ENCODE data around the gene DMD. TPM values are rescaled to one million over a fixed set of nuclear protein-coding genes. Genes with fewer than 3 reads are reported as not detected.

The DMD gene
- total and polyA plus RNA-seq, 2 experiments from 2014 or later: 1.5 to 2.0 TPM

DNA sequence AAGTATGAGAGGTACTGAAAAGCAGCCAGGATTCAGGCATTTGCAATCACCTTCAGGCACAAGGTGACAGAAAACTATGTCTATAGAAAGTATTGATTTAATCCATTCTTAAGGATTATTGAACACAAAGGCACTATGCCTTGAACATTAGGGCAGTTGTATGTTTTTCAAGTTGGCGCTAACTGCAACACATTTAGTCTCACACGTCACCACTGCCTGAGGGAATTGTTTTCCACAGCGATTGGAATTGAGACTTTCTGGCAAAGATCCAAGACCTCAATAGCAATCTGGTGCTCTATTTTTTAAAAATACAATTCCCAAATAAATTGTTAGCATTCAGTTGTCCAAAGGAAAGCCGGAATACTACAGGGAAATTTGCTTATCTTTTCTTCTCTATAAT is 2086.8 kb downstream of the DMD start:
- Histone ChIP-seq H3K27me3 (replicated peaks; ENCODE audit: insufficient read depth) (no peaks in the 10 kb centered on the region), H3K4me1 (ENCODE audit: insufficient read depth) (no peaks in the 10 kb centered on the region), H4K20me1 (ENCODE audit: insufficient read depth) (no peaks in the 10 kb centered on the region), H3K79me2 (ENCODE audit: insufficient read depth) (no peaks in the 10 kb centered on the region), H2AFZ (no peak overlapping the region), H3K9me3 (ENCODE audit: low read depth) (no peaks in the 10 kb centered on the region), H3K4me2 (ENCODE audit: unreplicated experiment) (no peak overlapping the region), H3K27ac (no peak overlapping the region), H3K9me2 (ENCODE audit: insufficient read depth) (no peaks in the 10 kb centered on the region), H3F3A (ENCODE audit: insufficient read depth) (no peaks in the 10 kb centered on the region), H3K9ac (no peak overlapping the region), H3K36me3 (ENCODE audit: low read depth) (no peaks in the 10 kb centered on the region), H3K4me3 (no peak overlapping the region)
- no peak for DNase-seq
- WGBS, 2 experiments (ENCODE audit: low coverage in 1 of 2, low lambda C conversion rate in 2 of 2, missing lambda C conversion rate in 2 of 2): 51 to 65% methylated on average over 4 of the region's 4 CpGs
- in situ Hi-C loops (cut with MboI): no loop called here
- TF ChIP-seq EZH2 (IDR thresholded peaks at IDR 0.05; ENCODE audit: insufficient read depth, poor library complexity, severe bottlenecking): no peak
- TF ChIP-seq EZH2phosphoT487 (IDR thresholded peaks at IDR 0.05; ENCODE audit: insufficient read depth, low read depth): no peak

- Histone ChIP-seq H3K9ac (no peak overlapping the region), H3K9me3 (ENCODE audit: low read depth) (no peaks in the 10 kb centered on the region), H3K79me2 (ENCODE audit: insufficient read depth) (no peaks in the 10 kb centered on the region), H3K4me1 (ENCODE audit: insufficient read depth) (no peaks in the 10 kb centered on the region), H3K4me2 (ENCODE audit: unreplicated experiment) (no peak overlapping the region), H3K27me3 (replicated peaks; ENCODE audit: insufficient read depth) (no peaks in the 10 kb centered on the region), H3K4me3 (no peak overlapping the region), H2AFZ (no peak overlapping the region), H3F3A (ENCODE audit: insufficient read depth) (no peaks in the 10 kb centered on the region), H3K36me3 (ENCODE audit: low read depth) (no peaks in the 10 kb centered on the region), H3K9me2 (ENCODE audit: insufficient read depth) (no peaks in the 10 kb centered on the region), H3K27ac (no peak overlapping the region), H4K20me1 (ENCODE audit: insufficient read depth) (no peaks in the 10 kb centered on the region)
- in situ Hi-C loops (cut with MboI): no loop called here
- TF ChIP-seq EZH2 (IDR thresholded peaks at IDR 0.05; ENCODE audit: insufficient read depth, poor library complexity, severe bottlenecking) (no peak), EZH2phosphoT487 (IDR thresholded peaks at IDR 0.05; ENCODE audit: insufficient read depth, low read depth) (no peak)
- 67% methylated on average over 3 of the region's 3 CpGs for WGBS, 2 experiments (ENCODE audit: low coverage in 1 of 2, low lambda C conversion rate in 2 of 2, missing lambda C conversion rate in 2 of 2)
- no peak for DNase-seq
Measured at GRCh38 chrX:31123335-31123734, 2088.0 kb downstream of the DMD start.

DNA sequence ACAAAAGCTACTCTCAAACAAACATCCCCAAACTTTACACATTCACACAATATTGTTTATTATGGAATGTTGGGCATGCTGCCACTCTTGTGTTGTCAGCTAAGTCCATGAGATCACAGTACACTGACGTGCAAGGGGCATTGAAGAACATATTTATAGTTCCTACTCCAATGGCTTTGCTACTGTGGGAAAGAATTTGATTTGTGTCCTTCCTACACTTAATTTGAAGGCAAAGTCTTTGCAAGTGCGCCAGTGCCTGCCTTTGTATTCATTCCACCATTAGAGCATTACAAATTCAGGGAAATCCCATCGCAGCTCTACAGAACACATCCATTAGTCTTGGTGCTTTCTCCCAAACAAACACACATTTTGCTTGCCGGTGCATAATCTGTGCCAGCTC is 2094.1 kb downstream of the DMD start:
- Histone ChIP-seq H3K36me3 (ENCODE audit: low read depth) (no peaks in the 10 kb centered on the region), H2AFZ (no peak overlapping the region), H3K9me3 (ENCODE audit: low read depth) (no peaks in the 10 kb centered on the region), H3K27ac (no peak overlapping the region), H3K9ac (no peak overlapping the region), H3K4me3 (no peak overlapping the region), H4K20me1 (ENCODE audit: insufficient read depth) (no peaks in the 10 kb centered on the region), H3K9me2 (ENCODE audit: insufficient read depth) (no peaks in the 10 kb centered on the region), H3K4me2 (ENCODE audit: unreplicated experiment) (no peak overlapping the region), H3K79me2 (ENCODE audit: insufficient read depth) (no peaks in the 10 kb centered on the region), H3F3A (ENCODE audit: insufficient read depth) (no peaks in the 10 kb centered on the region), H3K4me1 (ENCODE audit: insufficient read depth) (no peaks in the 10 kb centered on the region), H3K27me3 (replicated peaks; ENCODE audit: insufficient read depth) (no peaks in the 10 kb centered on the region)
- DNase-seq: no peak
- 31 to 40% methylated on average over 4 of the region's 4 CpGs for WGBS, 2 experiments (ENCODE audit: low coverage in 1 of 2, low lambda C conversion rate in 2 of 2, missing lambda C conversion rate in 2 of 2)
- TF ChIP-seq EZH2phosphoT487 (IDR thresholded peaks at IDR 0.05; ENCODE audit: insufficient read depth, low read depth) (no peak), EZH2 (IDR thresholded peaks at IDR 0.05; ENCODE audit: insufficient read depth, poor library complexity, severe bottlenecking) (no peak)
- in situ Hi-C loops (cut with MboI): no loop called here

GRCh38 chrX:31115398-31115797 is 2096.0 kb downstream of the DMD start:
- no peak for DNase-seq
- no peaks in the 10 kb centered on the region for H4K20me1 ChIP-seq (ENCODE audit: insufficient read depth)
- no peaks in the 10 kb centered on the region for H3K36me3 ChIP-seq (ENCODE audit: low read depth)
- no peak overlapping the region for H3K4me3 ChIP-seq
- no peak overlapping the region for H2AFZ ChIP-seq
- no peaks in the 10 kb centered on the region for H3K9me2 ChIP-seq (ENCODE audit: insufficient read depth)
- no peaks in the 10 kb centered on the region for H3K4me1 ChIP-seq (ENCODE audit: insufficient read depth)
- no peaks in the 10 kb centered on the region for H3K27me3 ChIP-seq (replicated peaks; ENCODE audit: insufficient read depth)
- H3K4me2 ChIP-seq (ENCODE audit: unreplicated experiment): no peak overlapping the region
- no peaks in the 10 kb centered on the region for H3K79me2 ChIP-seq (ENCODE audit: insufficient read depth)
- H3F3A ChIP-seq (ENCODE audit: insufficient read depth): no peaks in the 10 kb centered on the region
- H3K9ac ChIP-seq: no peak overlapping the region
- no peak overlapping the region for H3K27ac ChIP-seq
- no peak for TF ChIP-seq EZH2phosphoT487 (IDR thresholded peaks at IDR 0.05; ENCODE audit: insufficient read depth, low read depth)
- TF ChIP-seq EZH2 (IDR thresholded peaks at IDR 0.05; ENCODE audit: insufficient read depth, poor library complexity, severe bottlenecking): no peak
- WGBS, 2 experiments (ENCODE audit: low coverage in 1 of 2, low lambda C conversion rate in 2 of 2, missing lambda C conversion rate in 2 of 2): 13 to 22% methylated on average over 4 of the region's 4 CpGs
- in situ Hi-C loops (cut with MboI): no loop called here
- no peaks in the 10 kb centered on the region for H3K9me3 ChIP-seq (ENCODE audit: low read depth)

GRCh38 chrX:31114858-31115257 is 2096.5 kb downstream of the DMD start:
- no peaks in the 10 kb centered on the region for H3K9me3 ChIP-seq (ENCODE audit: low read depth)
- DNase-seq: no peak
- 11 to 18% methylated on average over 2 of the region's 2 CpGs for WGBS, 2 experiments (ENCODE audit: low coverage in 1 of 2, low lambda C conversion rate in 2 of 2, missing lambda C conversion rate in 2 of 2)
- H4K20me1 ChIP-seq (ENCODE audit: insufficient read depth): no peaks in the 10 kb centered on the region
- TF ChIP-seq EZH2phosphoT487 (IDR thresholded peaks at IDR 0.05; ENCODE audit: insufficient read depth, low read depth): no peak
- TF ChIP-seq EZH2 (IDR thresholded peaks at IDR 0.05; ENCODE audit: insufficient read depth, poor library complexity, severe bottlenecking): no peak
- H3K4me3 ChIP-seq: no peak overlapping the region
- in situ Hi-C loops (cut with MboI): no loop called here
- no peak overlapping the region for H3K9ac ChIP-seq
- no peak overlapping the region for H3K4me2 ChIP-seq (ENCODE audit: unreplicated experiment)
- no peaks in the 10 kb centered on the region for H3K27me3 ChIP-seq (replicated peaks; ENCODE audit: insufficient read depth)
- no peaks in the 10 kb centered on the region for H3K9me2 ChIP-seq (ENCODE audit: insufficient read depth)
- no peaks in the 10 kb centered on the region for H3K79me2 ChIP-seq (ENCODE audit: insufficient read depth)
- H2AFZ ChIP-seq: no peak overlapping the region
- no peaks in the 10 kb centered on the region for H3K4me1 ChIP-seq (ENCODE audit: insufficient read depth)
- H3F3A ChIP-seq (ENCODE audit: insufficient read depth): no peaks in the 10 kb centered on the region
- H3K27ac ChIP-seq: no peak overlapping the region
- H3K36me3 ChIP-seq (ENCODE audit: low read depth): no peaks in the 10 kb centered on the region

Data from GM23248 (cell line).